ENCODE results near the gene B4GALNT1.
"Not testable (repeated sequence)": the region's sequence is repeated elsewhere in the genome, so short reads cannot be mapped to it uniquely, and the experiment has no call there.

DNA sequence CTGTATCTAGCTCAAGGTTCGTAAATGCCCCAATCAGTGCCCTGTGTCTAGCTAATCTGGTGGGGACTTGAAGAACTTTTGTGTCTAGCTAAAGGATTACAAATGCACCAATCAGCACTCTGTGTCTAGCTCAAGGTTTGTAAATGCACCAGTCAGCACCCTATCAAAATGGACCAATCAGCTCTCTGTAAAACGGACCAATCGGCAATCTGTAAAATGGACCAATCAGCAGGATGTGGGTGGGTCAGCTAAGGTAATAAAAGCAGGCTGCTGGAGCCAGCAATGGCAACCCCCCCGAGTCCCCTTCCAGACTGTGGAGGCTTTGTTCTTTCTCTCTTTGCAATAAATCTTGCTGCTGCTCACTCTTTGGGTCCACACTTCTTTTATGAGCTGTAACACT, 23.4 kb upstream of the B4GALNT1 start:
- not testable (repeated sequence) for TF ChIP-seq ZNF7 (CRISPR knock-in tag; IDR thresholded peaks at IDR 0.05); ZNF790 (CRISPR knock-in tag; IDR thresholded peaks at IDR 0.05; ENCODE audit: borderline replicate concordance)
